MM.1S (cell line): ENCODE measurements around the gene TACSTD2.

Source experiments
- DNase-seq: peaks from one replicate; pipeline ENCODE4 v3.0.0-alpha.2; 2015
- H2AFZ ChIP-seq: fragments of 300-600 bp; sonication (generic); 2 replicates; pipeline ENCODE4 v1.6.0; 2016; ENCODE audit warnings: antibody characterized with exemption, low read length
- H3F3A ChIP-seq: fragments of 300-600 bp; sonication (generic); 2 replicates; pipeline ENCODE4 v1.6.1; 2016; ENCODE audit warnings: mild to moderate bottlenecking, antibody characterized with exemption, low read length, moderate library complexity, mixed read lengths; ENCODE audit not compliant: insufficient read depth
- H3K27ac ChIP-seq: fragments of 300-600 bp; sonication (generic); 2 replicates; pipeline ENCODE4 v1.5.1; 2016; ENCODE audit warnings: mild to moderate bottlenecking, low read length
- H3K27me3 ChIP-seq: fragments of 300-600 bp; sonication (generic); replicated peaks from 2 replicates; pipeline ENCODE4 v1.6.0; 2016; ENCODE audit warnings: low read length; ENCODE audit not compliant: insufficient read depth
- H3K36me3 ChIP-seq: fragments of 300-600 bp; sonication (generic); replicated peaks from 2 replicates; pipeline ENCODE4 v1.6.1; 2016; ENCODE audit warnings: mild to moderate bottlenecking, low read length, mixed read lengths; ENCODE audit not compliant: insufficient read depth
- H3K4me1 ChIP-seq: fragments of 300-600 bp; sonication (generic); 2 replicates; pipeline ENCODE4 v1.6.1; 2016; ENCODE audit warnings: low read length, mixed read lengths
- H3K4me2 ChIP-seq: fragments of 300-600 bp; sonication (generic); 2 replicates; pipeline ENCODE4 v1.6.0; 2016; ENCODE audit warnings: low read depth, low read length
- H3K4me3 ChIP-seq: fragments of 300-600 bp; sonication (generic); 2 replicates; pipeline ENCODE4 v1.5.1; 2016; ENCODE audit warnings: low read length, mixed read lengths
- H3K79me2 ChIP-seq: fragments of 300-600 bp; sonication (generic); 2 replicates; pipeline ENCODE4 v1.6.1; 2016; ENCODE audit warnings: mixed run types, low read length, mixed read lengths
- H3K9ac ChIP-seq: fragments of 300-600 bp; sonication (generic); 2 replicates; pipeline ENCODE4 v1.6.1; 2016; ENCODE audit warnings: low read length, mixed read lengths
- H3K9me2 ChIP-seq: fragments of 300-600 bp; sonication (generic); replicated peaks from 2 replicates; pipeline ENCODE4 v1.6.1; 2016; ENCODE audit warnings: mild to moderate bottlenecking, low read length, mixed read lengths; ENCODE audit not compliant: insufficient read depth
- H3K9me3 ChIP-seq: fragments of 300-600 bp; sonication (generic); replicated peaks from 2 replicates; pipeline ENCODE4 v1.6.1; 2016; ENCODE audit warnings: mild to moderate bottlenecking, low read length, mixed read lengths; ENCODE audit not compliant: insufficient read depth
- H4K20me1 ChIP-seq: fragments of 300-600 bp; sonication (generic); 2 replicates; pipeline ENCODE4 v1.6.1; 2016; ENCODE audit warnings: mild to moderate bottlenecking, low read length, moderate library complexity, mixed read lengths; ENCODE audit not compliant: insufficient read depth
- EZH2 ChIP-seq: fragments of 300-600 bp; sonication (generic); optimal IDR thresholded peaks from 2 replicates; pipeline ENCODE3; 2017; ENCODE audit warnings: low read depth, mild to moderate bottlenecking, antibody characterized with exemption, low read length, mixed read lengths
- EZH2phosphoT487 ChIP-seq: fragments of 300-600 bp; sonication (generic); IDR thresholded peaks from 2 replicates; pipeline ENCODE4 v1.6.1; 2018; ENCODE audit warnings: antibody characterized with exemption, low read length
- TF ChIP-seq, protein P1 (sequence below): fragments of 300-600 bp; sonication (generic); IDR thresholded peaks from 2 replicates; pipeline ENCODE4 v1.5.1; 2016; ENCODE audit warnings: antibody characterized with exemption, low read length, mixed read lengths

Gene TACSTD2

DNA sequence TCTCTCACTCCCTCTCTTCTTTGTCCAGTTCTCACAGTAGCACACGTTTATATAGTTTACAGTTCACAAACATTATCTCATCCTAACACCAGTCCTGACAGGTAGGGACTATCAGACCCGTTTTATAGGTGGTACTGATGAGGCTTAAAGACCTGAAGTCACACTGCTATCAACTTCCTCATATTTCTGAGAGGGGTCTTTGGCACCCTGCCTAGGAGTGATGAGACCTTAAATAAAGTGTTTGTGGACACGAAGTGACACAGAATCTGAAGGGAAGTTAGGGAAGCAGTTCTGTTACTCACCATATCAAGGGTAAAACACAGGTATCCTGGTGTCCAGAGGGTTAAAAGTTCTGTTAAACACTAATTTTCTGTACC is 590 bp upstream of the TACSTD2 start:
- peaks cover 6% of the 10 kb centered on the region; the same call in 1 of the 2 replicates for H3K4me1 ChIP-seq
- H3K9ac ChIP-seq, result no peak overlapping the region
- H3K79me2 ChIP-seq, result no peaks in the 10 kb centered on the region
- no peak overlapping the region for H3K4me2 ChIP-seq
- no peak overlapping the region for H3K4me3 ChIP-seq
- no peaks in the 10 kb centered on the region for H4K20me1 ChIP-seq
- TF ChIP-seq, protein P1, sequence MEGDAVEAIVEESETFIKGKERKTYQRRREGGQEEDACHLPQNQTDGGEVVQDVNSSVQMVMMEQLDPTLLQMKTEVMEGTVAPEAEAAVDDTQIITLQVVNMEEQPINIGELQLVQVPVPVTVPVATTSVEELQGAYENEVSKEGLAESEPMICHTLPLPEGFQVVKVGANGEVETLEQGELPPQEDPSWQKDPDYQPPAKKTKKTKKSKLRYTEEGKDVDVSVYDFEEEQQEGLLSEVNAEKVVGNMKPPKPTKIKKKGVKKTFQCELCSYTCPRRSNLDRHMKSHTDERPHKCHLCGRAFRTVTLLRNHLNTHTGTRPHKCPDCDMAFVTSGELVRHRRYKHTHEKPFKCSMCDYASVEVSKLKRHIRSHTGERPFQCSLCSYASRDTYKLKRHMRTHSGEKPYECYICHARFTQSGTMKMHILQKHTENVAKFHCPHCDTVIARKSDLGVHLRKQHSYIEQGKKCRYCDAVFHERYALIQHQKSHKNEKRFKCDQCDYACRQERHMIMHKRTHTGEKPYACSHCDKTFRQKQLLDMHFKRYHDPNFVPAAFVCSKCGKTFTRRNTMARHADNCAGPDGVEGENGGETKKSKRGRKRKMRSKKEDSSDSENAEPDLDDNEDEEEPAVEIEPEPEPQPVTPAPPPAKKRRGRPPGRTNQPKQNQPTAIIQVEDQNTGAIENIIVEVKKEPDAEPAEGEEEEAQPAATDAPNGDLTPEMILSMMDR, result no peak
- TF ChIP-seq EZH2 (no peak), EZH2phosphoT487 (no peak)
- no peaks in the 10 kb centered on the region for H3K9me3 ChIP-seq
- no peaks in the 10 kb centered on the region; the same call in 1 of the 2 replicates for H3K27me3 ChIP-seq
- H3F3A ChIP-seq, result no peaks in the 10 kb centered on the region
- H3K27ac ChIP-seq, result no peak overlapping the region
- no peaks in the 10 kb centered on the region for H3K9me2 ChIP-seq
- DNase-seq, result no peak
- H3K36me3 ChIP-seq, result no peaks in the 10 kb centered on the region
- no peak overlapping the region for H2AFZ ChIP-seq

DNA sequence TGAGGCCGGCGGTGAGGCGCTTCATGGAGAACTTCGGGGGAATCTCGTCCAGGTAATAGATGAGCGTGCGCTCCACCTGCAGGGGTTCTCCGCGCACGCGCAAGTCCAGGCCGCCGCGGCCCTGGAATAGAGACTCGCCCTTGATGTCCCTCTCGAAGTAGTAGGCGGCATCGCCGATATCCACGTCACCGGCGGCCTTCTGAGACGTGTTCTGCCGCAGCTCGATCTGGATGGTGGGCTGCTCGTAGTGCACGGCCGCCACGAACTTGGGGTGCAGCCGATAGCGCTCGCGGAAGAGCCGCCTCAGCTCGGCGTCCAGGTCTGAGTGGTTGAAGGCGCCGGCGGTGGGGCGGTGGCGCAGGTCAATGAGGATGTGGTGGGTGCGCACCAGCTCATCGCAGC is 726 bp downstream of the TACSTD2 start:
- TF ChIP-seq, protein P1, result no peak
- TF ChIP-seq EZH2, result no peak
- TF ChIP-seq EZH2phosphoT487, result no peak
- no peaks in the 10 kb centered on the region for H3K9me3 ChIP-seq
- H3K4me3 ChIP-seq, result no peak overlapping the region
- H3K36me3 ChIP-seq, result no peaks in the 10 kb centered on the region
- peaks cover 6% of the 10 kb centered on the region; the same call in 1 of the 2 replicates for H3K4me1 ChIP-seq
- no peak overlapping the region for H3K9ac ChIP-seq
- H3K79me2 ChIP-seq, result no peaks in the 10 kb centered on the region
- no peaks in the 10 kb centered on the region for H3F3A ChIP-seq
- H4K20me1 ChIP-seq, result no peaks in the 10 kb centered on the region
- H3K4me2 ChIP-seq, result no peak overlapping the region
- H2AFZ ChIP-seq, result no peak overlapping the region
- no peaks in the 10 kb centered on the region for H3K9me2 ChIP-seq
- H3K27ac ChIP-seq, result no peak overlapping the region
- no peaks in the 10 kb centered on the region; the same call in 1 of the 2 replicates for H3K27me3 ChIP-seq
- no peak for DNase-seq

DNA sequence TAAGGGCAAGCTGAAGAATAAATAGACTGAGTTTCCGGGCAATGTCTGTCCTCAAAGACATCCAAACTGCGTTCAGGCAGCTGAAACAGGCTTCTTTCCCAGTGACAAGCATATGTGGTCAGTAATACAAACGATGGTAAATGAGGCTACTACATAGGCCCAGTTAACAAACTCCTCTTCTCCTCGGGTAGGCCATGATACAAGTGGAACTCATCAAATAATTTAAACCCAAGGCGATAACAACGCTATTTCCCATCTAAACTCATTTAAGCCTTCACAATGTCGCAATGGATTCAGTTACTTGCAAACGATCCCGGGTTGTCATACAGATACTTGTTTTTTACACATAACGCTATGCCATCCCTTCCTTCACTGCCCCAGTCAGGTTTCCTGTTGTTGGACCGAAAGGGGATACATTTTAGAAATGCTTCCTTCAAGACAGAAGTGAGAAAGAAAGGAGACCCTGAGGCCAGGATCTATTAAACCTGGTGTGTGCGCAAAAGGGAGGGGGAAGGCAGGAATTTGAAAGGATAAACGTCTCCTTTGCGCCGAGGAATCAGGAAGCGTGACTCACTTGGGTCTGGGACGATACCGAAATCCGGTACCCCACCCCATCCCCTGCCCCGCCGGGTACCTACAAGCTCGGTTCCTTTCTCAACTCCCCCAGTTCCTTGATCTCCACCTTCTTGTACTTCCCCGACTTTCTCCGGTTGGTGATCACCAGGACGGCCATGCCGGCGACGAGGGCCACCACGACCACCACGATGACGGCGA is 1.3 kb downstream of the TACSTD2 start:
- H3F3A ChIP-seq, result no peaks in the 10 kb centered on the region
- no peak overlapping the region for H3K27ac ChIP-seq
- no peak overlapping the region for H3K4me3 ChIP-seq
- no peak overlapping the region for H2AFZ ChIP-seq
- H3K27me3 ChIP-seq, result no peaks in the 10 kb centered on the region; the same call in 1 of the 2 replicates
- no peak for DNase-seq
- no peaks in the 10 kb centered on the region for H4K20me1 ChIP-seq
- H3K79me2 ChIP-seq, result no peaks in the 10 kb centered on the region
- no peaks in the 10 kb centered on the region for H3K9me3 ChIP-seq
- H3K9ac ChIP-seq, result no peak overlapping the region
- TF ChIP-seq EZH2, result no peak
- no peaks in the 10 kb centered on the region for H3K36me3 ChIP-seq
- no peaks in the 10 kb centered on the region for H3K9me2 ChIP-seq
- no peak overlapping the region for H3K4me2 ChIP-seq
- peaks cover 6% of the 10 kb centered on the region; the same call in 1 of the 2 replicates for H3K4me1 ChIP-seq

DNA sequence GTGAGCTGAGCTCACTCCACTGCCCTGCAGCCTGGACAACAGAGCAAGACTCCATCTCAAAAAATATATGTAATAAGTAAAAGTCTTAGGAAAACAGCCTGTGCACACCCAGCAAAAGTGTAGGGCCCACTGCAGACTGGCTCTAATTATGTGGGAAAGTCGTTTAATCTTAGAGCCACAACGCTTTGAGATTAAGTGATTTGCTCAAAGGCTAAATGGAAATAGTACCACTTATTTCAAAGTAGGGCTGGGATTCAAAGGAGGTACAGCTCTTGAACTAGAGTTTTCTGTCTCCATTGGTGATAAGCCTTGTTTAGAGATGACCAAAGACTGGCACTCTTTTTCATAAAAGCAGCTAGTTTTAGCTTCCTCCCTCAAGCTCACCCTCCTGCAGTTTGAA is 2.2 kb downstream of the TACSTD2 start:
- no peak overlapping the region for H3K9ac ChIP-seq
- H3K9me2 ChIP-seq, result no peaks in the 10 kb centered on the region
- H3K4me3 ChIP-seq, result no peak overlapping the region
- no peaks in the 10 kb centered on the region for H4K20me1 ChIP-seq
- TF ChIP-seq EZH2, result no peak
- TF ChIP-seq, protein P1, result no peak
- no peak for TF ChIP-seq EZH2phosphoT487
- no peak overlapping the region for H3K27ac ChIP-seq
- no peak overlapping the region for H3K4me2 ChIP-seq
- H3K27me3 ChIP-seq, result no peaks in the 10 kb centered on the region; the same call in 1 of the 2 replicates
- H3K36me3 ChIP-seq, result no peaks in the 10 kb centered on the region
- H3K4me1 ChIP-seq, result peaks cover 6% of the 10 kb centered on the region; the same call in 1 of the 2 replicates
- no peaks in the 10 kb centered on the region for H3K79me2 ChIP-seq
- no peaks in the 10 kb centered on the region for H3K9me3 ChIP-seq
- DNase-seq, result no peak
- H3F3A ChIP-seq, result no peaks in the 10 kb centered on the region
- H2AFZ ChIP-seq, result no peak overlapping the region
